ENCODE data around the gene NKD1. TPM values are rescaled to one million over a fixed set of nuclear protein-coding genes. Genes with fewer than 3 reads are reported as not detected.

The NKD1 gene
- total RNA-seq, 1 donor from 2014 or later, result 0.43 TPM

- DNase-seq (ENCODE audit: extremely low spot score, unreplicated experiment), result no peak
- TF ChIP-seq CTCF (IDR thresholded peaks at IDR 0.05), result no peak
- Mint-ChIP-seq H3K4me3 (ENCODE audit: unreplicated experiment) (no peak overlapping the region), H3K9me3 (ENCODE audit: unreplicated experiment) (no peaks in the 10 kb centered on the region), H3K27ac (ENCODE audit: unreplicated experiment) (no peak overlapping the region), H3K4me1 (ENCODE audit: unreplicated experiment) (no peaks in the 10 kb centered on the region), H3K36me3 (ENCODE audit: unreplicated experiment) (no peaks in the 10 kb centered on the region), H3K27me3 (ENCODE audit: unreplicated experiment) (no peaks in the 10 kb centered on the region)
These were observed 89.8 kb downstream of the NKD1 start for GRCh38 chr16:50637716-50638602.

- Mint-ChIP-seq H3K4me3 (ENCODE audit: unreplicated experiment) (no peak overlapping the region), H3K27me3 (ENCODE audit: unreplicated experiment) (no peaks in the 10 kb centered on the region), H3K36me3 (ENCODE audit: unreplicated experiment) (no peaks in the 10 kb centered on the region), H3K27ac (ENCODE audit: unreplicated experiment) (no peak overlapping the region), H3K4me1 (ENCODE audit: unreplicated experiment) (no peaks in the 10 kb centered on the region), H3K9me3 (ENCODE audit: unreplicated experiment) (no peaks in the 10 kb centered on the region)
- no peak for TF ChIP-seq CTCF (IDR thresholded peaks at IDR 0.05)
- no peak for DNase-seq (ENCODE audit: extremely low spot score, unreplicated experiment)
These were observed 90.8 kb downstream of the NKD1 start for GRCh38 chr16:50638816-50639670.

- Mint-ChIP-seq H3K27ac (ENCODE audit: unreplicated experiment) (no peak overlapping the region), H3K4me3 (ENCODE audit: unreplicated experiment) (no peak overlapping the region), H3K27me3 (ENCODE audit: unreplicated experiment) (peaks cover 7% of the 10 kb centered on the region), H3K36me3 (ENCODE audit: unreplicated experiment) (no peaks in the 10 kb centered on the region), H3K9me3 (ENCODE audit: unreplicated experiment) (no peaks in the 10 kb centered on the region), H3K4me1 (ENCODE audit: unreplicated experiment) (no peaks in the 10 kb centered on the region)
- no peak for TF ChIP-seq CTCF (IDR thresholded peaks at IDR 0.05)
- no peak for DNase-seq (ENCODE audit: extremely low spot score, unreplicated experiment)
These were observed 92.2 kb downstream of the NKD1 start for GRCh38 chr16:50640391-50640790.

GRCh38 chr16:50640919-50641817, 93.0 kb downstream of the NKD1 start:
- H3K4me3 Mint-ChIP-seq (ENCODE audit: unreplicated experiment), result no peak overlapping the region
- peaks cover 12% of the 10 kb centered on the region for H3K27me3 Mint-ChIP-seq (ENCODE audit: unreplicated experiment)
- no peak for DNase-seq (ENCODE audit: extremely low spot score, unreplicated experiment)
- no peak for TF ChIP-seq CTCF (IDR thresholded peaks at IDR 0.05)
- no peaks in the 10 kb centered on the region for H3K4me1 Mint-ChIP-seq (ENCODE audit: unreplicated experiment)
- H3K36me3 Mint-ChIP-seq (ENCODE audit: unreplicated experiment), result no peaks in the 10 kb centered on the region
- H3K9me3 Mint-ChIP-seq (ENCODE audit: unreplicated experiment), result no peaks in the 10 kb centered on the region
- H3K27ac Mint-ChIP-seq (ENCODE audit: unreplicated experiment), result no peak overlapping the region
